GM12878 (cell line): ENCODE measurements around the gene RFXANK. TPM values are rescaled to one million over a fixed set of nuclear protein-coding genes. Genes with fewer than 3 reads are reported as not detected.

Source experiments
- ATAC-seq: fragments of 200-7000 bp; cut with Tn5 transposase; 3 replicates; pipeline ENCODE4 v1.9.1; 2020; ENCODE audit warnings: mild to moderate bottlenecking, moderate library complexity
- BruUV-seq: library from RNA; stranded (reverse); fragments of 400-500 nt; replicated peaks from 2 replicates; lab custom pipeline; 2021; lab: Mats Ljungman, UMichigan
- CTCF ChIA-PET: fragments of 300-600 bp; sonication (Branson Sonifier 250); formaldehyde crosslinking; extraction: SDS; loops from one replicate; lab custom pipeline; 2021; ENCODE audit warnings: inconsistent platforms; lab: Yijun Ruan, JAX
- POLR2A ChIA-PET: fragments of 350-600 bp; formaldehyde crosslinking; extraction: SDS; loops from one replicate; lab custom pipeline; 2021; ENCODE audit warnings: inconsistent platforms; lab: Charles Lee
- RAD21 ChIA-PET: fragments of 300-600 bp; sonication (Branson Sonifier 250); formaldehyde crosslinking; loops from one replicate; lab custom pipeline; 2023; ENCODE audit warnings: antibody characterized with exemption; ENCODE audit not compliant: unreplicated experiment; lab: Charles Lee
- SMC1A ChIA-PET: fragments of 300-600 bp; sonication (Branson Sonifier 250); formaldehyde crosslinking; loops from one replicate; lab custom pipeline; 2023; ENCODE audit not compliant: unreplicated experiment, uncharacterized antibody; lab: Charles Lee
- DNase-seq: peaks from one replicate; pipeline ENCODE4 v3.0.0-alpha.2; 2011; ENCODE audit warnings: low read depth, low spot score
- FAIRE-seq: peaks from 3 replicates; lab custom pipeline; 2011; peaks lifted over from hg19 to GRCh38; lab: Jason Lieb, UNC
- H2AFZ ChIP-seq: 2 replicates; pipeline ENCODE4 v1.6.0; 2011; ENCODE audit warnings: low read depth, low read length, control low read depth; ENCODE audit not compliant: control insufficient read depth
- H3K27ac ChIP-seq: 2 replicates; pipeline ENCODE4 v1.5.1; 2011; ENCODE audit warnings: control low read depth; ENCODE audit not compliant: control insufficient read depth, insufficient read depth
- H3K27me3 ChIP-seq, 2 experiments: replicated peaks in 1 of 2; 2 replicates each; pipeline versions ENCODE4 v1.6.0 to v1.6.1; 2011; ENCODE audit warnings: low read length in 1 of 2; ENCODE audit not compliant: control insufficient read depth in 2 of 2, insufficient read depth in 2 of 2
- H3K36me3 ChIP-seq, 2 experiments: 2 replicates each; pipeline ENCODE4 v1.5.1; 2011; ENCODE audit warnings: low read length in 1 of 2; ENCODE audit not compliant: control insufficient read depth in 2 of 2, insufficient read depth in 2 of 2
- H3K4me1 ChIP-seq: 2 replicates; pipeline ENCODE4 v1.6.1; 2011; ENCODE audit warnings: mild to moderate bottlenecking, low read length, moderate library complexity, mixed read lengths; ENCODE audit not compliant: control insufficient read depth, insufficient read depth
- H3K4me2 ChIP-seq: 2 replicates; pipeline ENCODE4 v1.6.0; 2011; ENCODE audit warnings: control low read depth; ENCODE audit not compliant: control insufficient read depth, insufficient read depth
- H3K4me3 ChIP-seq: fragments of 200-600 bp; sonication (generic); 2 replicates; pipeline ENCODE4 v1.5.1; 2016
- H3K79me2 ChIP-seq: 2 replicates; pipeline ENCODE4 v1.6.0; 2011; ENCODE audit warnings: low read length; ENCODE audit not compliant: control insufficient read depth, insufficient read depth
- H3K9ac ChIP-seq: 2 replicates; pipeline ENCODE4 v1.8.0; 2011; ENCODE audit warnings: low read length, control low read depth, mixed read lengths; ENCODE audit not compliant: control insufficient read depth, insufficient read depth
- H3K9me3 ChIP-seq: replicated peaks from 3 replicates; pipeline ENCODE4 v1.5.1; 2011; ENCODE audit warnings: mild to moderate bottlenecking, low read length; ENCODE audit not compliant: control insufficient read depth, insufficient read depth
- H4K20me1 ChIP-seq: 2 replicates; pipeline ENCODE4 v1.6.0; 2011; ENCODE audit not compliant: control insufficient read depth, insufficient read depth
- EED ChIP-seq: sonication (generic); IDR thresholded peaks from 2 replicates; pipeline ENCODE4 v1.6.1; 2016; ENCODE audit warnings: antibody characterized with exemption, low read depth
- EP300 ChIP-seq, 2 experiments: fragments of 150-350 bp in 1 of 2; IDR thresholded peaks; 2 replicates each; pipeline ENCODE4 v1.6.1; 2011 to 2012; ENCODE audit warnings: low read depth in 2 of 2, low read length in 2 of 2, borderline replicate concordance in 1 of 2, improper control_type of control experiment in 1 of 2, inconsistent platforms in 1 of 2; ENCODE audit not compliant: control insufficient read depth in 1 of 2
- IKZF2 ChIP-seq, 2 experiments: fragments of 450-650 bp; IDR thresholded peaks; 2 replicates each; pipeline ENCODE4 v1.6.1; 2017; ENCODE audit warnings: mild to moderate bottlenecking in 2 of 2, moderate library complexity in 2 of 2
- IRF5 ChIP-seq: fragments of 450-650 bp; IDR thresholded peaks from 2 replicates; pipeline ENCODE4 v1.6.1; 2017; ENCODE audit warnings: borderline replicate concordance
- NKRF ChIP-seq: fragments of 450-650 bp; conservative IDR thresholded peaks from 2 replicates; pipeline ENCODE4 v1.6.1; 2017; ENCODE audit warnings: mild to moderate bottlenecking, moderate library complexity
- RAD51 ChIP-seq: fragments of 450-650 bp; IDR thresholded peaks from 2 replicates; pipeline ENCODE4 v1.6.1; 2016; ENCODE audit warnings: moderate library complexity, mild to moderate bottlenecking, inconsistent platforms
- RB1 ChIP-seq: fragments of 450-650 bp; formaldehyde crosslinking; IDR thresholded peaks from 2 replicates; pipeline ENCODE4 v1.6.1; 2017; ENCODE audit warnings: mild to moderate bottlenecking, borderline replicate concordance
- RCOR1 ChIP-seq: conservative IDR thresholded peaks from 2 replicates; pipeline ENCODE4 v1.6.1; 2012; ENCODE audit warnings: low read depth, low read length, improper control_type of control experiment
- TCF12 ChIP-seq: IDR thresholded peaks from 2 replicates; pipeline ENCODE4 v1.6.1; 2011; ENCODE audit warnings: low read depth, mild to moderate bottlenecking, low read length
- ZBTB11 ChIP-seq: fragments of 450-650 bp; formaldehyde crosslinking; IDR thresholded peaks from 2 replicates; pipeline ENCODE4 v1.5.0; 2022; ENCODE audit warnings: mild to moderate bottlenecking, missing genetic modification characterization
- ZZZ3 ChIP-seq: IDR thresholded peaks from 2 replicates; pipeline ENCODE4 v1.6.1; 2011; ENCODE audit warnings: low read depth; ENCODE audit not compliant: control insufficient read depth, insufficient read length
- WGBS: methylation state at CpG from one replicate; pipeline ENCODE4 v1.1.6; 2016; ENCODE audit warnings: low lambda C conversion rate; ENCODE audit not compliant: insufficient replicate concordance, insufficient coverage; ENCODE audit errors: missing lambda C conversion rate; 5-methylcytosine and 5-hydroxymethylcytosine counted together
- in situ Hi-C: fragments of 300-500 bp; cut with MboI; formaldehyde crosslinking; loops from 9 replicates; pipeline ENCODE4 v1.14.3; 2018; ENCODE audit warnings: mixed read lengths
- intact Hi-C: fragments of 100-400 bp; cut with micrococcal nuclease; formaldehyde crosslinking; loops from one replicate; pipeline ENCODE4 v1.14.2; 2022; ENCODE audit not compliant: unreplicated experiment
- polyA plus RNA-seq, 11 experiments: library from polyadenylated mRNA; depleted of rRNA in 4 of 11; unstranded in 6 of 11; stranded (reverse) in 5 of 11; fragments of >200 nt; fragmentation: Nextera tagmentation in 4 of 11; fragmentation: Illumina TruSeq in 1 of 11; extraction: Ambion mirVana in 4 of 11; extraction: Trizol in 1 of 11; gene quantifications; 1 replicate in 1 of 11; 2 replicates in 10 of 11; pipeline versions ENCODE4 v1.2.1 to v1.2.3, GENCODE V29; 2011 to 2016; ENCODE audit warnings: inconsistent platforms in 2 of 11, missing spikeins in 2 of 11, low read depth in 1 of 11
- total RNA-seq, 4 experiments: library from RNA; depleted of rRNA in 3 of 4; stranded (reverse); fragments of >200 nt in 3 of 4; fragmentation: Illumina TruSeq in 1 of 4; extraction: Trizol in 1 of 4; gene quantifications; 2 replicates each; pipeline versions ENCODE4 v1.2.1 to v1.2.3, GENCODE V29; 2013 to 2021
- TF ChIP-seq, protein P1 (sequence below), 3 experiments: IDR thresholded peaks in 2 of 3; conservative IDR thresholded peaks in 1 of 3; 2 replicates each; pipeline ENCODE4 v1.5.1; 2011; ENCODE audit warnings: low read depth in 3 of 3, low read length in 3 of 3, mild to moderate bottlenecking in 3 of 3, control low read depth in 2 of 3, moderate library complexity in 2 of 3, inconsistent platforms in 1 of 3, mixed read lengths in 1 of 3; ENCODE audit not compliant: control insufficient read depth in 2 of 3, insufficient read depth in 1 of 3; ENCODE audit errors: extremely low read depth in 1 of 3
- TF ChIP-seq, protein P2 (sequence below): fragments of 450-650 bp; IDR thresholded peaks from 2 replicates; pipeline ENCODE4 v1.6.1; 2017; ENCODE audit warnings: mild to moderate bottlenecking

Gene RFXANK
- total and polyA plus RNA-seq, 10 of the 15 experiments (the other 5 are each of a cell fraction or from before 2014, with no cell fraction given) = 70.8 to 125 (median 95.7) TPM

GRCh38 chr19:19204181-19204580 lies 12.1 kb downstream of the RFXANK start:
- Histone ChIP-seq H3K4me2 (no peak overlapping the region), H3K79me2 (peaks cover 16% of the 10 kb centered on the region), H3K4me1 (peaks cover 8% of the 10 kb centered on the region; the same call in 1 of the 2 replicates), H3K9ac (no peak overlapping the region), H3K4me3 (no peak overlapping the region), H2AFZ (no peak overlapping the region), H3K36me3 (peaks cover 4 to 7% of the 10 kb centered on the region in 2 experiments; a peak in 3 of 4 replicates), H4K20me1 (no peaks in the 10 kb centered on the region), H3K27me3 (no peaks in the 10 kb centered on the region), H3K9me3 (no peaks in the 10 kb centered on the region), H3K27ac (no peak overlapping the region)
- FAIRE-seq = no peak
- intact Hi-C loops (no loop called here), in situ Hi-C loops (no loop called here)
- ChIA-PET POLR2A (no interaction called here), CTCF (no interaction called here), RAD21 (interaction anchor here (0.5 kb wide), 1 partner anchor 401 kb away, joined by 3 read pairs; no protein-coding TSS in a partner anchor), SMC1A (interaction anchor here (1.2 kb wide), 1 partner anchor 111 kb away, joined by 3 read pairs; no protein-coding TSS in a partner anchor)
- 66% methylated on average over 13 of the region's 13 CpGs for WGBS
- no peak for ATAC-seq
- no peak for DNase-seq
- BruUV-seq = no TSS peak
- TF ChIP-seq ZZZ3 (no peak), EED (no peak), RCOR1 (no peak), EP300 (IDR thresholded peaks at IDR 0.05; ENCODE audit: borderline replicate concordance in 1 of 2, control insufficient read depth in 1 of 2, low read depth in 2 of 2, low read length in 2 of 2) (no peak), TCF12 (no peak), IKZF2 (IDR thresholded peaks at IDR 0.05) (no peak), NKRF (no peak), ZBTB11 (no peak), RB1 (no peak), IRF5 (no peak), RAD51 (no peak)
- TF ChIP-seq, protein P1, sequence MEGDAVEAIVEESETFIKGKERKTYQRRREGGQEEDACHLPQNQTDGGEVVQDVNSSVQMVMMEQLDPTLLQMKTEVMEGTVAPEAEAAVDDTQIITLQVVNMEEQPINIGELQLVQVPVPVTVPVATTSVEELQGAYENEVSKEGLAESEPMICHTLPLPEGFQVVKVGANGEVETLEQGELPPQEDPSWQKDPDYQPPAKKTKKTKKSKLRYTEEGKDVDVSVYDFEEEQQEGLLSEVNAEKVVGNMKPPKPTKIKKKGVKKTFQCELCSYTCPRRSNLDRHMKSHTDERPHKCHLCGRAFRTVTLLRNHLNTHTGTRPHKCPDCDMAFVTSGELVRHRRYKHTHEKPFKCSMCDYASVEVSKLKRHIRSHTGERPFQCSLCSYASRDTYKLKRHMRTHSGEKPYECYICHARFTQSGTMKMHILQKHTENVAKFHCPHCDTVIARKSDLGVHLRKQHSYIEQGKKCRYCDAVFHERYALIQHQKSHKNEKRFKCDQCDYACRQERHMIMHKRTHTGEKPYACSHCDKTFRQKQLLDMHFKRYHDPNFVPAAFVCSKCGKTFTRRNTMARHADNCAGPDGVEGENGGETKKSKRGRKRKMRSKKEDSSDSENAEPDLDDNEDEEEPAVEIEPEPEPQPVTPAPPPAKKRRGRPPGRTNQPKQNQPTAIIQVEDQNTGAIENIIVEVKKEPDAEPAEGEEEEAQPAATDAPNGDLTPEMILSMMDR (IDR thresholded peaks at IDR 0.05 in 2 of 3, conservative IDR thresholded peaks at IDR 0.05 in 1 of 3; ENCODE audit: control insufficient read depth in 2 of 3, extremely low read depth in 1 of 3, insufficient read depth in 1 of 3, low read depth in 3 of 3, low read length in 3 of 3) = no peak
- TF ChIP-seq, protein P2, sequence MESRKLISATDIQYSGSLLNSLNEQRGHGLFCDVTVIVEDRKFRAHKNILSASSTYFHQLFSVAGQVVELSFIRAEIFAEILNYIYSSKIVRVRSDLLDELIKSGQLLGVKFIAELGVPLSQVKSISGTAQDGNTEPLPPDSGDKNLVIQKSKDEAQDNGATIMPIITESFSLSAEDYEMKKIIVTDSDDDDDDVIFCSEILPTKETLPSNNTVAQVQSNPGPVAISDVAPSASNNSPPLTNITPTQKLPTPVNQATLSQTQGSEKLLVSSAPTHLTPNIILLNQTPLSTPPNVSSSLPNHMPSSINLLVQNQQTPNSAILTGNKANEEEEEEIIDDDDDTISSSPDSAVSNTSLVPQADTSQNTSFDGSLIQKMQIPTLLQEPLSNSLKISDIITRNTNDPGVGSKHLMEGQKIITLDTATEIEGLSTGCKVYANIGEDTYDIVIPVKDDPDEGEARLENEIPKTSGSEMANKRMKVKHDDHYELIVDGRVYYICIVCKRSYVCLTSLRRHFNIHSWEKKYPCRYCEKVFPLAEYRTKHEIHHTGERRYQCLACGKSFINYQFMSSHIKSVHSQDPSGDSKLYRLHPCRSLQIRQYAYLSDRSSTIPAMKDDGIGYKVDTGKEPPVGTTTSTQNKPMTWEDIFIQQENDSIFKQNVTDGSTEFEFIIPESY = no peak
